K562 (cell line): ENCODE data around the gene SSH3. TPM values are rescaled to one million over a fixed set of nuclear protein-coding genes. Genes with fewer than 3 reads are reported as not detected.

Experiments
- ATAC-seq: fragments of 200-7000 bp; cut with Tn5 transposase; 3 replicates; pipeline ENCODE4 v1.9.1; 2020; ENCODE audit warnings: moderate library complexity
- BruUV-seq: library from RNA; stranded (reverse); fragments of 400-500 nt; replicated peaks from 2 replicates; lab custom pipeline; 2021; lab: Mats Ljungman, UMichigan
- CTCF ChIA-PET: fragments of 300-600 bp; formaldehyde crosslinking; extraction: SDS; loops from one replicate; lab custom pipeline; 2021; ENCODE audit warnings: low intra/inter-chr PET ratio; lab: Yijun Ruan, JAX
- POLR2A ChIA-PET: fragments of 300-600, 350-650 bp; sonication (Branson Sonifier 250); formaldehyde crosslinking; extraction: SDS; loops from one replicate; lab custom pipeline; 2021; ENCODE audit warnings: antibody characterized with exemption, inconsistent platforms; lab: Yijun Ruan, JAX
- DNase-seq, 4 experiments: peaks; one replicate each; pipeline versions ENCODE4 v3.0.0 to v3.0.0-alpha.2; 2011 to 2018; ENCODE audit warnings: low spot score in 3 of 4, mixed read lengths in 3 of 4; ENCODE audit errors: extremely low read depth in 1 of 4
- FAIRE-seq: peaks from 2 replicates; lab custom pipeline; 2011; peaks lifted over from hg19 to GRCh38; lab: Jason Lieb, UNC
- H2AFZ ChIP-seq: 2 replicates; pipeline ENCODE4 v1.6.0; 2011; ENCODE audit warnings: low read depth, low read length, control low read depth, inconsistent platforms
- H3K27ac ChIP-seq: fragments of 200-600 bp; 3 replicates; pipeline ENCODE4 v1.8.0; 2011; ENCODE audit warnings: low read depth, mild to moderate bottlenecking, control low read depth, inconsistent platforms, low read length, moderate library complexity, mixed read lengths; ENCODE audit errors: extremely low read depth
- H3K27me3 ChIP-seq, 2 experiments: fragments of 300-600 bp in 1 of 2; 2 replicates in 1 of 2; 3 replicates in 1 of 2; pipeline versions ENCODE4 v1.6.0 to v1.8.0; 2011; ENCODE audit warnings: inconsistent platforms in 2 of 2, low read length in 2 of 2, mild to moderate bottlenecking in 1 of 2, mixed read lengths in 1 of 2, moderate library complexity in 1 of 2; ENCODE audit not compliant: control insufficient read depth in 2 of 2, insufficient read depth in 2 of 2
- H3K36me3 ChIP-seq: fragments of 300-600 bp; 3 replicates; pipeline ENCODE4 v1.8.0; 2011; ENCODE audit warnings: mild to moderate bottlenecking, low read length, inconsistent platforms; ENCODE audit not compliant: control insufficient read depth, insufficient read depth
- H3K4me1 ChIP-seq, 2 experiments: fragments of 200-600 bp in 1 of 2; replicated peaks in 1 of 2; 2 replicates in 1 of 2; 3 replicates in 1 of 2; pipeline versions ENCODE4 v1.5.1 to v1.8.0; 2011; ENCODE audit warnings: inconsistent platforms in 2 of 2, low read length in 2 of 2, mild to moderate bottlenecking in 1 of 2, mixed read lengths in 1 of 2, moderate library complexity in 1 of 2; ENCODE audit not compliant: control insufficient read depth in 2 of 2, insufficient read depth in 2 of 2
- H3K4me2 ChIP-seq: 2 replicates; pipeline ENCODE4 v1.6.1; 2011; ENCODE audit warnings: low read length, control low read depth, inconsistent platforms, mixed read lengths; ENCODE audit not compliant: insufficient read depth
- H3K4me3 ChIP-seq: fragments of 200-600 bp; sonication (generic), shearing (Covaris generic); 2 replicates; pipeline ENCODE4 v1.5.1; 2016; ENCODE audit warnings: control low read depth, inconsistent platforms
- H3K79me2 ChIP-seq: fragments of 200-600 bp; 3 replicates; pipeline ENCODE4 v1.8.0; 2011; ENCODE audit warnings: low read length, inconsistent platforms; ENCODE audit not compliant: control insufficient read depth, insufficient read depth
- H3K9ac ChIP-seq, 2 experiments: 2 replicates each; pipeline versions ENCODE4 v1.6.0 to v1.6.1; 2011; ENCODE audit warnings: low read depth in 2 of 2, low read length in 2 of 2, control low read depth in 1 of 2, inconsistent platforms in 1 of 2, mild to moderate bottlenecking in 1 of 2, mixed read lengths in 1 of 2; ENCODE audit not compliant: insufficient read depth in 1 of 2
- H3K9me1 ChIP-seq: one replicate; pipeline ENCODE4 v1.6.0; 2011; ENCODE audit warnings: inconsistent platforms, mild to moderate bottlenecking, low read length, moderate library complexity; ENCODE audit not compliant: control insufficient read depth, insufficient read depth
- H3K9me3 ChIP-seq: replicated peaks from 2 replicates; pipeline ENCODE4 v1.5.1; 2011; ENCODE audit warnings: low read depth, low read length, inconsistent platforms; ENCODE audit not compliant: control insufficient read depth, insufficient read depth
- H4K20me1 ChIP-seq: replicated peaks from 2 replicates; pipeline ENCODE4 v1.6.1; 2011; ENCODE audit warnings: low read length, inconsistent platforms, mixed read lengths; ENCODE audit not compliant: control insufficient read depth, insufficient read depth
- WGBS: fragments of 100-300 bp; shearing (Covaris generic); methylation state at CpG from one replicate; pipeline ENCODE4 v1.1.6; 2016; ENCODE audit warnings: low coverage, mixed read lengths; ENCODE audit not compliant: insufficient coverage; ENCODE audit errors: missing lambda C conversion rate; 5-methylcytosine and 5-hydroxymethylcytosine counted together
- in situ Hi-C: fragments of 300-500 bp; cut with MboI; formaldehyde crosslinking; loops from 4 replicates; pipeline ENCODE4 v1.15.0; 2018; ENCODE audit warnings: inconsistent platforms, mixed read lengths
- intact Hi-C: fragments of 100-400 bp; cut with micrococcal nuclease; formaldehyde crosslinking; loops from 2 replicates; pipeline ENCODE4 v1.14.2; 2022
- polyA plus RNA-seq, 8 experiments: library from polyadenylated mRNA; depleted of rRNA in 4 of 8; stranded (reverse) in 5 of 8; unstranded in 3 of 8; fragments of >200 nt; fragmentation: Nextera tagmentation in 2 of 8; fragmentation: Illumina TruSeq in 1 of 8; extraction: Ambion mirVana in 2 of 8; extraction: Trizol in 1 of 8; gene quantifications; 2 replicates each; pipeline versions ENCODE4 v1.2.1 to v1.2.3, GENCODE V29; 2011 to 2014; ENCODE audit warnings: inconsistent platforms in 1 of 8, missing spikeins in 1 of 8
- total RNA-seq, 7 experiments: library from RNA; depleted of rRNA in 6 of 7; stranded (reverse); fragments of >200 nt in 6 of 7; fragmentation: Illumina TruSeq in 2 of 7; extraction: Trizol in 2 of 7; gene quantifications; 2 replicates each; pipeline versions ENCODE4 v1.2.1 to v1.2.3, GENCODE V29; 2011 to 2021; ENCODE audit warnings: low replicate concordance in 1 of 7
- TF ChIP-seq, protein P1 (sequence below): sonication (generic); formaldehyde crosslinking; IDR thresholded peaks from 2 replicates; pipeline ENCODE4 v1.8.1; 2023; ENCODE audit warnings: mild to moderate bottlenecking, missing genetic modification reagents
- TF ChIP-seq, protein P2 (sequence below): sonication (generic); formaldehyde crosslinking; IDR thresholded peaks from 2 replicates; pipeline ENCODE4 v1.9.0; 2022; ENCODE audit warnings: mild to moderate bottlenecking, missing genetic modification reagents
- TF ChIP-seq, protein P3 (sequence below): fragments of 250-450 bp; sonication (Bioruptor Pico); IDR thresholded peaks from 2 replicates; pipeline ENCODE4 v1.5.0; 2020; ENCODE audit warnings: mild to moderate bottlenecking, borderline replicate concordance

Gene SSH3
- total and polyA plus RNA-seq, 9 of the 15 experiments (the other 6 are each of a cell fraction or from before 2014, with no cell fraction given) = 0.07 to 1.0 (median 0.24) TPM; not detected in 3

DNA sequence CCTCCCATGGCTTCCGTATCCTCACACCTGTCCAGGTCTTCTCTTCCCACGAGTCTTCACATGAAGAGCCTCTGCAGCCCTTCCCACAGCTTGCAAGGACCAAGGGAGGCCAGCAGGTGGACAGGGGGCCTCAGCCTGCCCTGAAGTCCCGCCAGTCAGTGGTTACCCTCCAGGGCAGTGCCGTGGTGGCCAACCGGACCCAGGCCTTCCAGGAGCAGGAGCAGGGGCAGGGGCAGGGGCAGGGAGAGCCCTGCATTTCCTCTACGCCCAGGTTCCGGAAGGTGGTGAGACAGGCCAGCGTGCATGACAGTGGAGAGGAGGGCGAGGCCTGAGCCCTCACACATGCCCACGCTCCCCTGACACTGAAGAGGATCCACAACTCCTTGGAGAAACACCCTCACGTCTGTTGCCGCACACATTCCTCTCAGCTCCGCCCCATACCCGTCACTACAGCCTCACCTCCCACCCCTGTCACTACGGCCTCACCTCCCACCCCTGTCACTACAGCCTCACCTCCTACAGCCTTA is 8.3 kb downstream of the SSH3 start:
- no TSS peak for BruUV-seq
- H2AFZ ChIP-seq = peak overlapping the region; percentile 58
- H3K9me1 ChIP-seq = no peaks in the 10 kb centered on the region
- ChIA-PET CTCF (no interaction called here), POLR2A (interaction anchor here (1.0 to 1.7 kb wide), 3 partner anchors 11 to 41 kb away, joined by 3 to 7 read pairs (median 3); partner anchors contain the start of gene ANKRD13D)
- TF ChIP-seq, protein P1, sequence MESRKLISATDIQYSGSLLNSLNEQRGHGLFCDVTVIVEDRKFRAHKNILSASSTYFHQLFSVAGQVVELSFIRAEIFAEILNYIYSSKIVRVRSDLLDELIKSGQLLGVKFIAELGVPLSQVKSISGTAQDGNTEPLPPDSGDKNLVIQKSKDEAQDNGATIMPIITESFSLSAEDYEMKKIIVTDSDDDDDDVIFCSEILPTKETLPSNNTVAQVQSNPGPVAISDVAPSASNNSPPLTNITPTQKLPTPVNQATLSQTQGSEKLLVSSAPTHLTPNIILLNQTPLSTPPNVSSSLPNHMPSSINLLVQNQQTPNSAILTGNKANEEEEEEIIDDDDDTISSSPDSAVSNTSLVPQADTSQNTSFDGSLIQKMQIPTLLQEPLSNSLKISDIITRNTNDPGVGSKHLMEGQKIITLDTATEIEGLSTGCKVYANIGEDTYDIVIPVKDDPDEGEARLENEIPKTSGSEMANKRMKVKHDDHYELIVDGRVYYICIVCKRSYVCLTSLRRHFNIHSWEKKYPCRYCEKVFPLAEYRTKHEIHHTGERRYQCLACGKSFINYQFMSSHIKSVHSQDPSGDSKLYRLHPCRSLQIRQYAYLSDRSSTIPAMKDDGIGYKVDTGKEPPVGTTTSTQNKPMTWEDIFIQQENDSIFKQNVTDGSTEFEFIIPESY (CRISPR knock-in tag) = 0 out of 2 replicates have a peak, but pooled peaks have one; percentile 16
- TF ChIP-seq, protein P2, sequence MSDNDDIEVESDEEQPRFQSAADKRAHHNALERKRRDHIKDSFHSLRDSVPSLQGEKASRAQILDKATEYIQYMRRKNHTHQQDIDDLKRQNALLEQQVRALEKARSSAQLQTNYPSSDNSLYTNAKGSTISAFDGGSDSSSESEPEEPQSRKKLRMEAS = 0 out of 2 replicates have a peak, but pooled peaks have one; percentile 25
- TF ChIP-seq, protein P3, sequence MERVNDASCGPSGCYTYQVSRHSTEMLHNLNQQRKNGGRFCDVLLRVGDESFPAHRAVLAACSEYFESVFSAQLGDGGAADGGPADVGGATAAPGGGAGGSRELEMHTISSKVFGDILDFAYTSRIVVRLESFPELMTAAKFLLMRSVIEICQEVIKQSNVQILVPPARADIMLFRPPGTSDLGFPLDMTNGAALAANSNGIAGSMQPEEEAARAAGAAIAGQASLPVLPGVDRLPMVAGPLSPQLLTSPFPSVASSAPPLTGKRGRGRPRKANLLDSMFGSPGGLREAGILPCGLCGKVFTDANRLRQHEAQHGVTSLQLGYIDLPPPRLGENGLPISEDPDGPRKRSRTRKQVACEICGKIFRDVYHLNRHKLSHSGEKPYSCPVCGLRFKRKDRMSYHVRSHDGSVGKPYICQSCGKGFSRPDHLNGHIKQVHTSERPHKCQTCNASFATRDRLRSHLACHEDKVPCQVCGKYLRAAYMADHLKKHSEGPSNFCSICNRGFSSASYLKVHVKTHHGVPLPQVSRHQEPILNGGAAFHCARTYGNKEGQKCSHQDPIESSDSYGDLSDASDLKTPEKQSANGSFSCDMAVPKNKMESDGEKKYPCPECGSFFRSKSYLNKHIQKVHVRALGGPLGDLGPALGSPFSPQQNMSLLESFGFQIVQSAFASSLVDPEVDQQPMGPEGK = no peak
- no peaks in the 10 kb centered on the region for H3K9me3 ChIP-seq
- 58% methylated on average over 12 of the region's 15 CpGs for WGBS
- peak in 3 of 4 experiments; percentile 48 to 54 (median 50) for DNase-seq
- FAIRE-seq = no peak
- ATAC-seq = peak; percentile 43
- no peaks in the 10 kb centered on the region for H3K36me3 ChIP-seq
- in situ Hi-C loops = loop anchor here (5.0 kb wide), 1 partner anchor 34 kb away; no protein-coding TSS in a partner anchor
- no peaks in the 10 kb centered on the region for H3K79me2 ChIP-seq
- H3K27ac ChIP-seq = peak overlapping the region; percentile 67
- peaks cover 37 to 62% of the 10 kb centered on the region in 2 experiments for H3K4me1 ChIP-seq
- no peak overlapping the region for H3K4me3 ChIP-seq
- intact Hi-C loops = loop anchor here (1.0 kb wide), 1 partner anchor 34 kb away; no protein-coding TSS in a partner anchor
- H3K4me2 ChIP-seq = peak overlapping the region; percentile 76
- no peaks in the 10 kb centered on the region for H3K27me3 ChIP-seq
- H3K9ac ChIP-seq = peak overlapping the region in 1 of 2 experiments; percentile 83; a peak in 2 of 4 replicates
- H4K20me1 ChIP-seq = no peaks in the 10 kb centered on the region
